ENCODE results near the gene SLC41A2. TPM values are rescaled to one million over a fixed set of nuclear protein-coding genes. Genes with fewer than 3 reads are reported as not detected.

The SLC41A2 gene
- total RNA-seq, 1 experiment from 2014 or later = 4.3 TPM

- Histone ChIP-seq H2BK12ac (ENCODE audit: insufficient read length, low read depth, low read length) (no peak overlapping the region), H3K27me3 (ENCODE audit: insufficient read depth, low read length) (no peaks in the 10 kb centered on the region), H3K79me1 (ENCODE audit: insufficient read depth, low read depth, low read length, poor library complexity, severe bottlenecking) (no peaks in the 10 kb centered on the region), H4K8ac (replicated peaks; ENCODE audit: insufficient read length, low read depth, low read length) (no peak overlapping the region), H2BK5ac (ENCODE audit: insufficient read length, low read length) (no peak overlapping the region), H3K56ac (ENCODE audit: insufficient read length, low read depth, low read length) (no peak overlapping the region), H4K20me1 (ENCODE audit: control insufficient read depth, insufficient read depth, insufficient read length) (no peaks in the 10 kb centered on the region), H4K5ac (ENCODE audit: insufficient read length, low read depth, low read length) (no peak overlapping the region), H2AK5ac (ENCODE audit: insufficient read length, low read length) (no peak overlapping the region), H3K4me1 (ENCODE audit: insufficient read depth, low read length) (no peaks in the 10 kb centered on the region), H3K18ac (ENCODE audit: insufficient read length, low read depth, low read length) (no peak overlapping the region), H2BK15ac (ENCODE audit: low read depth, low read length) (no peak overlapping the region), H2BK120ac (ENCODE audit: low read depth, low read length, poor library complexity, severe bottlenecking) (no peak overlapping the region), H2AFZ (ENCODE audit: low read length) (no peak overlapping the region), H4K91ac (ENCODE audit: insufficient read length, low read depth, low read length) (no peak overlapping the region), H3K27ac (ENCODE audit: insufficient read length, low read depth, low read length) (no peak overlapping the region), H3K23ac (ENCODE audit: insufficient read length, low read depth, low read length) (no peak overlapping the region), H3K23me2 (ENCODE audit: insufficient read length, low read depth, low read length, poor library complexity, severe bottlenecking) (no peaks in the 10 kb centered on the region), H3T11ph (ENCODE audit: low read length) (no peak overlapping the region), H3K9ac (ENCODE audit: extremely low read depth, insufficient read length, low read length) (no peak overlapping the region), H3K4ac (ENCODE audit: low read depth, low read length) (no peak overlapping the region), H3K4me2 (ENCODE audit: insufficient read depth, insufficient read length, low read length) (no peak overlapping the region), H2BK20ac (ENCODE audit: low read depth, low read length, poor library complexity, severe bottlenecking) (no peak overlapping the region), H3K14ac (ENCODE audit: insufficient read depth, low read length) (no peak overlapping the region), H3K79me2 (ENCODE audit: insufficient read depth, low read length) (no peaks in the 10 kb centered on the region), H3K9me3 (ENCODE audit: control insufficient read depth, low read depth, low read length) (no peaks in the 10 kb centered on the region)
- TF ChIP-seq, protein P1, sequence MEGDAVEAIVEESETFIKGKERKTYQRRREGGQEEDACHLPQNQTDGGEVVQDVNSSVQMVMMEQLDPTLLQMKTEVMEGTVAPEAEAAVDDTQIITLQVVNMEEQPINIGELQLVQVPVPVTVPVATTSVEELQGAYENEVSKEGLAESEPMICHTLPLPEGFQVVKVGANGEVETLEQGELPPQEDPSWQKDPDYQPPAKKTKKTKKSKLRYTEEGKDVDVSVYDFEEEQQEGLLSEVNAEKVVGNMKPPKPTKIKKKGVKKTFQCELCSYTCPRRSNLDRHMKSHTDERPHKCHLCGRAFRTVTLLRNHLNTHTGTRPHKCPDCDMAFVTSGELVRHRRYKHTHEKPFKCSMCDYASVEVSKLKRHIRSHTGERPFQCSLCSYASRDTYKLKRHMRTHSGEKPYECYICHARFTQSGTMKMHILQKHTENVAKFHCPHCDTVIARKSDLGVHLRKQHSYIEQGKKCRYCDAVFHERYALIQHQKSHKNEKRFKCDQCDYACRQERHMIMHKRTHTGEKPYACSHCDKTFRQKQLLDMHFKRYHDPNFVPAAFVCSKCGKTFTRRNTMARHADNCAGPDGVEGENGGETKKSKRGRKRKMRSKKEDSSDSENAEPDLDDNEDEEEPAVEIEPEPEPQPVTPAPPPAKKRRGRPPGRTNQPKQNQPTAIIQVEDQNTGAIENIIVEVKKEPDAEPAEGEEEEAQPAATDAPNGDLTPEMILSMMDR (conservative IDR thresholded peaks at IDR 0.05) = no peak
- no CpG with 5 or more reads among the region's 3 CpGs for WGBS (ENCODE audit: extremely low coverage, insufficient read length, low lambda C conversion rate)
- DNase-seq = no peak
- Mint-ChIP-seq H3K27ac (no peak overlapping the region), H3K4me1 (no peaks in the 10 kb centered on the region), H3K27me3 (ENCODE audit: low read depth) (no peaks in the 10 kb centered on the region), H3K36me3 (ENCODE audit: insufficient read depth in 1 of 3, low read depth in 3 of 3) (peaks cover 0 to 2% (median 2%) of the 10 kb centered on the region in 3 experiments; a peak in 2 of 7 replicates), H3K4me3 (no peak overlapping the region), H3K9me3 (peaks cover 5 to 7% of the 10 kb centered on the region in 2 experiments)
Measured at GRCh38 chr12:104938371-104938770, 19.7 kb downstream of the SLC41A2 start.
